ENCODE measurements around the gene ZFYVE19.
A peak's percentile ranks its signal among the peaks of the same experiment; 100 is the strongest.

ZFYVE19 gene, protein sequence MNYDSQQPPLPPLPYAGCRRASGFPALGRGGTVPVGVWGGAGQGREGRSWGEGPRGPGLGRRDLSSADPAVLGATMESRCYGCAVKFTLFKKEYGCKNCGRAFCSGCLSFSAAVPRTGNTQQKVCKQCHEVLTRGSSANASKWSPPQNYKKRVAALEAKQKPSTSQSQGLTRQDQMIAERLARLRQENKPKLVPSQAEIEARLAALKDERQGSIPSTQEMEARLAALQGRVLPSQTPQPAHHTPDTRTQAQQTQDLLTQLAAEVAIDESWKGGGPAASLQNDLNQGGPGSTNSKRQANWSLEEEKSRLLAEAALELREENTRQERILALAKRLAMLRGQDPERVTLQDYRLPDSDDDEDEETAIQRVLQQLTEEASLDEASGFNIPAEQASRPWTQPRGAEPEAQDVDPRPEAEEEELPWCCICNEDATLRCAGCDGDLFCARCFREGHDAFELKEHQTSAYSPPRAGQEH

GRCh38 chr15:40807028-40807887 lies at the start of gene ZFYVE19, which contains the start of gene DNAJC17:
Gene ZFYVE19, plus strand, starts transcription at chr15:40807089. Its CDS starts 501 bp downstream, at chr15:40807590.
Gene DNAJC17, minus strand, starts transcription at chr15:40807473. Its CDS starts 27 bp downstream, at chr15:40807446.
- peak; percentile 98 for DNase-seq

DNA sequence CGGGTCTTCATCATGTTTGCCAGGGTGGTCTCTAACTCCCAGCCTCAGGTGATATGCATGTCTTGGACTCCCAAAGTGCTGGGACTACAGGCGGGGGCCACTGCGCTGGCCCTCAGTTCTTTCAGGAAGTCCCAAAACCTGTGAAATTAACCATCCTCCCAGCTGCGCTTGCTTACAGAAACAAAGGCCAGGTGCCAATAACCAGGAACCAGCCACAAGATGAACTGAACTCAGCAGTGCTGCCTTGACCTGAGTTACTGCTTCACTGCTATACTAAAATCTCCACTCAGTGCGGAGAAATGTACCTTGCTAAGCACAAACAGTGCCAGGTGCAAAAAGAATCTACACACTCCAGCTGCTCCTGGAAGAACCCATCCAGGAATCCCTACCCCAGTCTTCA lies 46.9 kb upstream of the ZFYVE19 start:
- no peak for DNase-seq

GRCh38 chr15:40762919-40763800 lies 43.7 kb upstream of the ZFYVE19 start:
- peak; percentile 27 for DNase-seq

DNA sequence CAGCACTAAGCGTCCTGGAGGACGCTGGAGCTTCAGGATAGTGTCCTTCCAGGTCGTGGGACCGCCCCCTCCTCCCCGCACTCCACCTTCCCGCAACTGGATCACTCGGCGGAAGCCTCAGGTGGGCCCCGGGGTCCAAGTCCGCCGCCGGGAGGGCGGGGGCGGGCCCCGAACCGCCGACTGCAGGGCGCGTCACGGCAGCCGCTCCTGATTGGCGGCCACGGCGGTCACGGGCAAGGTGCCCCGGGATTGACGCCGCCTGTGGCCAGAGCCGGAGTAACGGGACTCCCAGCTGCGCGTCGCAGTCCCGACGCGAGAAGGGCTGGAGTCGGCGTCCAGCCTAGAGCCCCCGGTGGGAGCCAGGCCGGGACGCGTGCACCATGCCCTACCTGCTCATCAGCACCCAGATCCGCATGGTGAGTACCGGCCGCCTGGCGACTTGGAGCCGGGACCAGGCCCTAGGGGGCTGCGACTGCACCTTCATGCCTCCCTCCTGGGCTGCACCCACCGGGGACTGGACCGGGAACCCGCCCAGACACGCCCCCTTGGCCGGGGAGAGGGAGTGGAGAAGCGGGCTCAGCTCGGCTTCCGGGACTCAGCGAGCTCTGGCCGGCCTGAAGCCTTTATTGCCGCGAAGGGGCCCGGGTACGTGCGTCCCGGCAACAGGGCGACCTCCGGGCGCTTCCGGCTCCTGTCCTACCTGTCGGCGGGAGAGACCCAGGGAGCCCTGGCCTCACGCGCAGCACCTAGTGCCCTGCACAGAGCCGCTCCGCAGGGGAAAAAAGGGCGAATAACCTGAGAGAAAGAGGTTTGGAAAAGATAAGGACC lies 42.9 kb upstream of the ZFYVE19 start, which contains the start of gene GCHFR:
TSS of gene GCHFR (plus strand) at position 268 of the 828 bp plus-strand sequence. CDS start at position 381, 113 bp downstream.
- peak; percentile 78 for DNase-seq

DNA sequence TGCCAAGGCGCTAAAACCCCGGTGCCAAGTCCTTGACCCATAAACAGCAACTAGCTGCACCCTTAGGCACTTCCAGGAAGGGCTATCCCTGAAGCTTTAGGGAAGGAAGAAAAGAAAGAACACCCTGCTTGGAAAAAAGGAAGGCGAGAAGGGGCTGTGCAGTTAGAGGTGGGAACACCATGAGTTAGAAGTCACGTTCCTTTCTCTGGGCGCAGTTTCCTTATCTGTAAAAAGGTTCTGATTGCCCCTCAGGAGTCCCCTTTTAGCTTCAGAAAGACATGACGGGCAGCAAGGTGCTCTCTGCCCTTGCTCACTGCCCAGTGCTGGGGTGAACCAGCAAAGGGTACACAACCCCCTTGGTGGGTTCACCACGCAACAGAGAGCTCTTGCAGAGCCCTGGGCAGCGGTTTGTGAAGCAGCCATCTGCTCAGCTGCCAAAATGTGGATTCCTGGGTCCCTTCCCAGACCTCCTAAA lies 42.2 kb upstream of the ZFYVE19 start:
- DNase-seq: no peak

DNA sequence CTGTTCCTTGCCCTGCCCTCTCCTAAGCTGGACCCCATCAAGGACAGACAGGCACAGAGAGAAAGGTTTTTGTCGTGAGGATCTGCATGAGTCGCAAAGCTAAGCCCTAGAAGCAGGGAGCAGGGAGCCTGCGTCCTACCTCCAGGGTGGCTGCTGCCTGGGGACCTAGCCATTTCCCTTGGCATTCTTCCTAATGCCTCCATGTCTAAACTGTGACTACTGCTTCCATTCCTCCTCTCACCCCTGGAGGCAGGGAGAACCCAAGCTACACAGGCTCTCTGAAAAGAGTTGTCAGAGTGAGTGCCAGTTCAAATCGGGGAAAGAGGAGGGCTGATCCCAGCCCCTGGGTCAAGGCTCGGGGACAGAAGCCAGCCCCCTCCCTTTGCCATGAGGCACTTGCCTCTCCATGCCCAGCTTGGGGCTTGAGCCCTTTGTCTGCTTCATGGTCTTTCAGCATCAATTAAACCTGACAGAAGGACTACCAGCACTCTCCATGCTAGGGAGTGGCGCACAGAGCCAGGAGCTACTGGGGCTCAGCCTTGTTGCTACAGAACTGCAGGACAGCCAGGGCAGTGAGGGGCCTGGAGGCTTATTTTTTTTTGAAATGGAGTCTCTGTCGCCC lies 40.6 kb upstream of the ZFYVE19 start:
- DNase-seq: no peak

DNA sequence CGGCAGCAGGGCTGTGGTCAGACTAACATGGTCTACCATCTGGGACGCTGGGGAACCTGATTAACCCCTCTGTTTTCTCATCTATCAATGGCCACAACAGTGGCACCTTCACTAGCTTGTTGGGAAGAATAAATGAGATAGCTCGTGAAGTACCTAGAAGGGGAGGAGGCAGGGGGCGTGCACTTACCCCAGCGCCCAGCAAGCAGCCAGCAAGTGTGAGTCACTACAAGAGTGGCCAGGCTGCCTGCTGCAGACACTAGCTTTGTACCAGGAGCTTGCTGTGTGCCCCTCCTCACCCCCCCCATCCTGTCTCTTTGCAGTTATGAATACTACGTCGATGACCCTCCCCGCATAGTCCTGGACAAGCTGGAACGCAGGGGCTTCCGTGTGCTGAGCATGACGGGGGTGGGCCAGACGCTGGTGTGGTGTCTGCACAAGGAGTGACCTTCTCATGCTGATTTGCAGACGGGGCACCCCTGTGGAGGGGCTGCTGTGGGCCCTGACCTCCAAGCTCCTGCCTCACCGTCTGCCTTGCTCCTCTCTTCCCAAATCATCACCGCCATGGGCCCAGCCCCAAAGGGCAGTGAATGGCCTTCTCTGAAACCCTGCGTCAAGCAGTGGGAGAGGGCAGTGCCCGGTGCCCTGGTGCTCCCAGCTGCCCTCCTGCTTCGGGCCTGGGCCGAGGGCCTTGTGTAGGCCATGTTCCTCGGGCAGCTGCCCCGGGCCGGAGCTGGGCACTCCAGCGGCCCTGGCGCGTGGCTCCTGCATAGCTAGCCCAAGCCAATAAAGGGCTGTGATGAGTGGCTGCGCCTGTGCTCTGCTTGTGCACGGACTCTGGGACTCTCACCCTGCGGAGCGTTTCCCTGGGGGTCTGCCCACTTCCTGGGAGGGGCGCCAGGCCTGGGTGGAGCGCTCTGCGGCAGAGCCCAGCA lies 39.7 kb upstream of the ZFYVE19 start:
- no peak for DNase-seq

DNA sequence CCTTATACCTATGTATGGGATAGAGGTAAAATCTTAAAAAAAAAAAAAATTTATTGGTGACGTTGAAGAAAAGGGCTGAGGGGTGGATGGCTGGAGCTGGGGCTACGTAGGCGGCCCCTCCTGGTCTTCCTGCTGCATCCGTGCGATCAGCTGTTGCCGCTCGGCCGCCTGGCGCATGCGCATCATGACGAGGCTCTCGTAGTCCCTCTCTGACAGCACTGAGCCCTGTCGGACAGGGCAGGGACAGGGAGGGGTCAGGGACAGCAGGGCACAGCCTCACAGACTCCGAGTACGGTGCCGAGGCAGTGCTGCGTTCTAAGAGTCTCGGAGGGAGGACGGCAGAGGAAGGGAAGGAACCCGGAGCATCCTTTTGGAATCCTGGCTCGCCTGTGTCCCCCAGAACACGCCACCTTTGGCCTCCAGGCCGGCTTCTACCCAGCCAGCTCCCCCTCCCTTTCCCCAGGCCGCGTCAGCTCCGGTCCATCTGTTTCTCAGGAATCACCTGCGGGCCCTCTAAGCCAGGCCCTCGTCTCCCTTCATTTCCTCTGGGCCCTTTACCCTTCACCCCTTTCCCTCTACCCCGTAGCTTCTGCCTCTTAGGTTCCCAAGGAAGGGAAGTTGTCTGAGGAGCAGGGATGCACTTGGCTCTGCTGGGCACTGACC lies 38.9 kb upstream of the ZFYVE19 start:
- no peak for DNase-seq

DNA sequence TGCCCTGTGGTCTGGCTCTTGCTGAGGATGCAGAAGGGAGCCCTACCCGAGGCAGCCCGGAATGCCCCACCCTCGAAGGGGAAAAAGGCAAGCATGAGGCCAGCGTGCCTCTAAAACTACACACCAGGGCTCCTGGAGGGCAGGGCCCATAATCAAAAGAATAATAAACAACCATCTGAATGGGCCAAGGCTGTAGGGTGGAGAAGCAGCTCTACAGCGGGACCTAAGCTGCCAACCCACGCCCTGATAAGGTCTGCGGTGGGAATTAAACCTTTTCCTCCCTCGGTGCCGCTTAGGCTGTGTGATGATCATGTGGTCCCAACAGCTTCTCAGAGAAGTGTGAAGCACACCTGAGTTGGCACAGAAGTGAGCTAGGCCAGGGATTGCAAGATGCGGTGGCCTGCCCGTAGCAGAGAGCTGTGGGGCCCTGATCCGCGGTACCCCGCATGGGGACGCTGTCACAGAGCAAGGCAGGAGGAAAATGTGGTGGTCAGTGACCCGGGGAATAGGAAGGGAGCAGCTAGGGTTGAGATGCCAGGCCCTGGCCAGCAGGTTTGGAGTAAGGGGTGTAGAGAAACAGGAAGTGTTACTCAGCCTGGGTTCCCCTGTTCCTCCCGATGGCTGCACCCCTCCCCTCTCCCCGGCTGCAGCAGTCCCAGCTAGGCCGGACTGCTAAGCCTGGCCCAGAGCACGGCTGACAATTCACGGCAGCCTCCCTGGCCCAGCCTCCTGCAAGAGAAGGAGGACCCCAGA lies 38.2 kb upstream of the ZFYVE19 start:
- no peak for DNase-seq

- DNase-seq: peak; percentile 47
These were observed 37.4 kb upstream of the ZFYVE19 start, which contains the start of gene C15orf62 for GRCh38 chr15:40769274-40770146. Gene C15orf62, plus strand, starts transcription at chr15:40769980. Its CDS starts 516 bp downstream, at chr15:40770496.

DNA sequence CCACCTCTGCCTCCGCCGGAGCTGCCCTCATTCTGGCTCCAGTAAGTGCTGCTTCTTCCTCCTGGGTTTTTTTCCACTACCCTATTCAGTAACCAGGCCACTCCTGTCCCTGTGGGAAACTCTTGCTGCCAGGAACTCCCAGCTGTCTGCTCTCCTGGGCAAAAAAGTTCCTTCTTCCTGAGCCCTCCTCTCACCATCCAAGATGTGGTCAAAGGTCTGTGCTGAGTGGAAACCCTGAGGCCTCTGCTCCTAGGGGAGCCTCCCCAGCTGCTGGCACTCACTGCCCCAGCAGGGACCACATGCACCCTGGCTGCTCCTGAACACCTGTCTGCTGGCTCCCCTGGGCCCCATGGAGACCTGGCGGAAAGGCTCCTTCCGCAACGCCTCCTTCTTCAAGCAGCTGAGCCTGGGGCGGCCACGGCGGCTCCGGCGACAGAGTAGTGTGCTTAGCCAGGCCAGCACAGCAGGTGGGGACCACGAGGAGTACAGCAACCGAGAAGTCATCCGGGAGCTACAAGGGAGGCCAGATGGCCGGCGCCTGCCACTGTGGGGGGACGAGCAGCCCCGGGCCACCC lies 36.7 kb upstream of the ZFYVE19 start:
- no peak for DNase-seq

- DNase-seq: no peak
These were observed 35.6 kb upstream of the ZFYVE19 start for GRCh38 chr15:40771242-40771641.

DNA sequence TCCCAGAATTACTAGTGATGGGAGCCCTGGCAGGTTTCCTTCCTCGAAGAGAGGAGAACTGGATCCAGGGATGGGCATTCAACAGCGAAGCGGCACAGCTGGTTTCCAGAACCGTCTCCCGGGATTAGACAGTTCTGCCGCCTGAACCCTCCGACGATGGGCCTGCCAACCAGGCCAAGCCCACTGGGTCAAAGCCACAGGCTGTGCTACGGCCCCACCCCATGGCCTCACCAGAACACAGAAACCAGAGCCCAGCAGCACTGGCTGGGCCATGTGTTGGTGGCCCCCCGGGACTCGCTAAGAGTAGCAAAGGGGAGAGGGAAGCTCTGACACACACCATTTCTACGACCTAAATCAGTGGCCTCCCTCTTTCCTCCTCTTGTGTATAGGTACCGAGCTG lies 34.9 kb upstream of the ZFYVE19 start:
- DNase-seq: no peak

GRCh38 chr15:40773496-40773895 lies 33.4 kb upstream of the ZFYVE19 start:
- DNase-seq: no peak

DNA sequence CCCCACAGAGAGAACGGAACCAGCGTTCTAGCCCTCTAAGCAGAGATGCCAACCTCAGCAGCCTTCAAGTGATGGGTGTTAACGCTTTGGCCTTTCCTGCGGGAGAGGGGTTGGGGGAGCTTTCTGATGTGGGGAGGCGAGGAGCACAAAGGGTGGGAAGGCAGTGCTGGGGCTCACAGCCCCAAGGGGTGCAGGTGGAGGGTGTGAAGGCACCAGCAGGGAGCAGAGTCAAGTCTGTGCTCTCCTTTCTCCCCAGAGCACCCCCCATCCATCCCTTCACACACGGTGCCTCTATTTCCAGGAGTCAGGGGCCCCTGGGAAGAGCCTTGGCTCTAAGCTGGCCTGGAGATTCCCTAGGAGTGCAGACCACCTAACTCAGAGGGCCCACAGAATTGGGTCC lies 33.0 kb upstream of the ZFYVE19 start:
- no peak for DNase-seq

- DNase-seq: no peak
These were observed 31.9 kb upstream of the ZFYVE19 start for GRCh38 chr15:40775007-40775406.

All from inflammatory macrophage treated with lipopolysaccharide for 4 hours (primary cell).